ENCODE results near the gene SEC22A.
"Not testable (repeated sequence)": the region's sequence is repeated elsewhere in the genome, so short reads cannot be mapped to it uniquely, and the experiment has no call there.

The SEC22A gene

DNA sequence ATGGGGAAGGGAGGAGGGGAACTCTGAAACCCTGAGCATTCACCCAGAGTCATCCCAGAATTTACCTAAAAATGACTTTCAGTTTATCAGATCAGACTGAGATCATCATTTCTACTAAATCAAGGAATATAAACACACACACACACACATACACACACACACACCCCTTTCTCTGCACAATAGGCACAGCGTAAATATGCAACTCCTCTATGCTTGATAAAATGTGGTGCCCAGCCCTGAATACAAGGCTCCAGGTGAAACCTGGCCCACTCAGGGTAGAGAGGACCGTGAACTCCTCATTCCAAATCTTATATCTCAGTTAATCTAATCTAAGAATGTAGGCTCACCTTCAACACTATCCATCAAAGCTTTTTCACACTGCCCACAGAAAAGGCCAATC lies 31.8 kb upstream of the SEC22A start:
- DNase-seq (ENCODE audit: low read depth in 2 of 3, low spot score in 2 of 3), result no peak

DNA sequence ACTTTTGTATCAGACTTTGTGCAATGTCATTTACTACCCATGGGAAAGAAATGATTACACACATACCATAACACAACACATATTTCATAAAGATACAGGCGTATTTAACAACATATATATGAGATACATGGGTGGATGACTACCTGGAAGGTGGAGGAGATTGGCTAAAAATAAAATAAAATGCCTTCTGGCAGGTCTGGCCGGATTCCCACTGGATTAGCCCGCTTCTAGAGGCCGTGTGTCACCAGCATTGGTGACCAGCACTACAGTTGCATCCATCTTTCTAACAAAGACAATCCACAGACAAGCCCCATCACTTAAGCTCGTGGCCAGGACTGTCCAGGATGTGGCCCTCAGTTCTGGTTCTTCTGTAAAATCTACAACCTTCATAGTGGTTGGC lies 21.0 kb upstream of the SEC22A start:
- DNase-seq (ENCODE audit: low read depth in 2 of 3, low spot score in 2 of 3), result no peak

DNA sequence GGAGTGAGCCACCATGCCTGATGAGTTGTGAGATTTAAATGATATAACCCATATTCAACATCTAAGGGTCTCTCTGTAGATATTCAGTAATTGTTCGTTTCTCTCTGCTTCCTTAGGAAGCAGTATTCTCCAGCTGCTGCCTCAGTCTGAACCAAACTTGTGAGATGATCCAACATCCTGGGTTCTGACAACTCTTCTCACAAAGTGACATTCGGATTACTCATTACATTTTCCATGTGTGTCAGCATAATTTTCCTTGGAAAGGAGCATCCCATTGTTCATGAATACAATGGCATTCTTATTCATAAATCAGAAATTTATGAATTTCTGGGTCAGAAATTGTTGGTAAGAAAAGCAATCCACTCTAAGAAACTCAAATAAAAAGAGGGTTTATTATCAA lies 15.0 kb upstream of the SEC22A start:
- DNase-seq (ENCODE audit: low read depth in 2 of 3, low spot score in 2 of 3), result no peak

DNA sequence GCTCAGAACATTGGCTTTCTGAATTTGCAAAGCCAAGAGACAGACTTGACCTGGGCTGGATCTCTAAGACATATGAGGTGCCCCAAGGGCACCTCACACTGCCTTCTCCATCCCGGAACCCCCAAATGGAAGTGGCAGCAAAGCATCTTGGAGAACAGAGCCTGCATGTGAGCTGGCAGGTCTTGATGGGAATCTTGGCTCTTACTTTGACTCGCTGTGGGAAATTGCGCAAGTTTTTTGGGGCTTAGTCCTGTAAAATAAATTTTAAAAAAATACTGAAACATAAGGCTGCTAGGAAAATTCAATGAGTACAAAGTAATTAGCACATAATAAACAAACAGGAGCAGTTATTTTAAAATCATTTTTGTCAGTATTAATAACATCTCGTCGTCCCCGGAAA lies 13.7 kb upstream of the SEC22A start:
- no peak for DNase-seq (ENCODE audit: low read depth in 2 of 3, low spot score in 2 of 3)

DNA sequence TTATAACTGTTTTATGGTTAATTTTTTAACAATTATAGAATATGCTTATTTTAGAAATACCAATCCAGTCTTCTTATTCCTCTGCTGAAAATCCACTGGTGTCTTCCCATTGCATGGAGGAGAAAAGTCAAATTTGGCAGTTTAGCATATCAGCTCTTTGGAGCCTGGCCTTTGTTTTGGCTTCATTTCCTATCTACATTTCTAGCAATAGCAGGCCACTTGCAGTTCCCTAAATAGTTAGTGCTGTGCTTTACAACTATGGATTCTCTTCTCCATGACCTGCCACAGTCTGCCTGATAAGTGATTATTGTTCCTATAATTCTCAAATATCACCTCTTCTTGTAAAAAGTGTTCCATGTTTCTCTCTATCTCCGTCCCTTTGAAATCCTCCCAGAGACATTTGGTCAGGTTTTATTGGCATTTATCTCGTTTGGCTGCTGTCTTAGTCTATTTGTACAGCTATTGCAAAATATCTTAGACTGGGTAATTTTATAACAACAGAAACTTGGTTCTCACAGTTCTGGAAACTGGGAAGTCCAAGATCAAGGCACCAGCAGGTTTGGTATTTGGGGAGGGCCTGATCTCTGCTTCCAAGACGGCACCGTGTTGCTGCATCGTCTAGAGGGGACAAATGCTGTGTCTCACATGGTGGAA lies 8.2 kb upstream of the SEC22A start:
- DNase-seq (ENCODE audit: low read depth in 2 of 3, low spot score in 2 of 3), result no peak

DNA sequence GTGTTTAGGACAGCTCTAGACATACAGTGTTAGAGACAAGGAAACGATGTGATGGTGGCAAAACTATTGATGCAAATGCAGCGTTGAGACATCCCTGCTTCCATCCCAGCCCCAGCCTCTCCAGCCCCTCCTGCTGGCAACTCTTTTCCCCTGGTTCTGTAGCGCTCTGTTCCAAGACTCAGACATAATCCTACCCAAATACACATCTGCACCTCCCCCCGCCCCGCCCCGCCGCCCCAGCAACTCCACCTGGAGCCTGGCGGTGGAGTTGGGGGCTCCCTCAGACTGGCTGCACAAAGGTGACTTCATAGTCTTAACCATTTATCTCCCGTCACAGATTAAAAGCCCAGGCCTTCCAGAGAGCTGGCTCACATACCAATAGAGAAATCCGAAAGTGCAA lies 7.2 kb upstream of the SEC22A start:
- DNase-seq (ENCODE audit: low read depth in 2 of 3, low spot score in 2 of 3), result no peak

DNA sequence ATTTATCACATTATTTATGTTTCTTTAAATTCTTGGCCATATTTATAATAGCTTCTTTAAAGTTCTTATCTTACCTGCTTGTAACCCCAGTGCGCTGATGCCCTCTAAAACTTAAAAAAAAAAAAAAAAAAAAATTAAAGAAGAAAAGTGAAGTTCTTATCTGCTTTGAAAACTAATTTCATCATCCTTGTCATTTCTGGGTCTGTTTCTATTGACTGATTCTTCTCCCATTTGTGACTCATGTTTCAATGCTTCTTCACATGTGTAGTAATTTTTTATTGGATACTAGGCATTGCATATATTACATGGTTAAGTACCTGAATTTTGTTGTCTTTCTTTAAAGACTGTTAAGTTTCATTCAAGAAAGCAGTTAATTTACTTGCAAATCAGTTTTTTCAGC lies 3.4 kb upstream of the SEC22A start:
- no peak for DNase-seq (ENCODE audit: low read depth in 2 of 3, low spot score in 2 of 3)

DNA sequence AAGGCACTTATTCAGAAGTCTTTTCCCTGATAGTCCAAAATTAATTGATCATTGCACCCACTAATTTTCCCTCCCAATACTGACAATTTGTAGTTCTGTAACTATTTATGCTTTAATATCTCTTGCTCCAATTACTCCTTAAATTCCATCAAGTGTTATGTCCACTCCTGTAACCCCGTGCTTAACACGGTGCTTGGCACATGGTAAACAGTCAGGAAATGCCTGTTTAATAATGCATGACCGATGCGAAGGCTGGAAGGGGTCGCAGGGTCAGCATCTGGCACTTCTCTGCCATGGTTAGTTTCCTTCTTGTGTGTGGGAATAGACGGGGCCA lies 553 bp upstream of the SEC22A start:
- DNase-seq (ENCODE audit: low read depth in 2 of 3, low spot score in 2 of 3), result no peak

DNA sequence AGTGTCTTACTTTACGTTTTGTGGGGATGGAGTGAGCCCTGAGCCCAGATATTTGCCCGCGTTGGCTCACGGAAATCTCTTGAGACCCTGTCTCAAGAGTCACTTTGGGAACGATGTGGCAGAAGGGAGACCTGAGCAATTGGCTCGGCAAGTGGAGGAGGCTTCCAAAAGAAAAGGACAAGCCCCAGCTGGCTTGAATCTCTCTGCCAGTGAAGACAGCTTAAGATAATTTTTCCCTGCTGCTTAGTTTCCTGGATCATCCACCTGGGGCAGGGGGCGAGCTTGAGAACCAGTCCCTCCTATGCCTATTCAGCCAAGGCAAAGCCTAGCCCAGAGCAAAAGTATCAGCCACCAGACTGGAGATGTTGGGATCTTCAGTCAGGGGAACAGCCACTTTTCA lies 708 bp downstream of the SEC22A start:
- DNase-seq (ENCODE audit: low read depth in 2 of 3, low spot score in 2 of 3), result no peak

DNA sequence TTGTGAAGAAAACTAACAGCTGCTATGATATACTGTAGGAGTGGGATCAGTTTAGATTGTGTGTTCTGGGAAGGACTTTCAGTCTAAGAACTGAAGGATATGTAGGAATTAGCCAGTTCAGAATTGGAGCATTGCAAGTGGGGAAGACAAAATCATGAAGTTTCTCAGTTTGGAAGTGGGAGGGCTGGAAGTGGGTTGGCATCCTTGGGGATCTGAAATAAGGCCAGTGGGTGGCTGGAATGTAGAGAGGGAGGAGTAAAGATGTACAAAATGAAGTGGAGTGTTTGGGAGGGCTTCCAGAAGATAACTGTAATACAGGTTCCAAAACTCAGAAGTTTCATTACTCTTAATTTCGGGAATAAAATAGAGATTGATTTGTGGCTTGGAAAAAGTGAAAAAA lies 17.2 kb downstream of the SEC22A start:
- no peak for DNase-seq (ENCODE audit: low read depth in 2 of 3, low spot score in 2 of 3)

DNA sequence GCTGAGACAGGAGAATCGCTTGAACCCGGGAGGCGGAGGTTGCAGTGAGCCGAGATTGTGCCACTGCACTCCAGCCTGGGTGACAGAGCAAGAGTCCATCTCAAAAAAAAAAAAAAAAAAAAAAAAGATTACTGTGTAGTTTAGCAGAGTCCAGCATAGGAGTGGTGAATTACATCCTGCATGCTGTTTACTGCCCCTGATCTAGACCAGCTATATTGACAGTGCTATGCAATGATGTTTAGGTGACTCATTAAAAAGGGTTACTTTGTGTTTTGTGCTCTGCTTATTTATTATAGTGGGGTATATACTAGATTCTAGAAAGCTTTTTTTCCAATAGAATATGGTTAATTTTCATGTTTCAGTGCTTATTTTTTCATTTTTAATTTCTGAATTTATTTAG lies 19.6 kb downstream of the SEC22A start:
- DNase-seq (ENCODE audit: low read depth in 2 of 3, low spot score in 2 of 3), result not testable (repeated sequence)

DNA sequence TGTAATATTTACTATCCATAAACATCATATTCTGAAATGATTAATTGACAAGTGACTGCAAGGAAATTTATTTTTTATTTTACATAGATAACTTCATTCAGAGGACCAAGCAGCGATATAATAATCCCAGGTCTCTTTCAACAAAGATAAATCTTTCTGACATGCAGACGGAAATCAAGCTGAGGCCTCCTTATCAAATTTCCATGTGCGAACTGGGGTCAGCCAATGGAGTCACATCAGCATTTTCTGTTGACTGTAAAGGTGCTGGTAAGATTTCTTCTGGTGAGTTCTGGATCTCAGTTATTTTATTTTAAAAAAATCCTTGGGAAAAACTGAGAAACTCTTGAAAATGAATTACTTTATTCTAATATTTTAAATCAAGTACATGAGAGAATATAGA lies 23.3 kb downstream of the SEC22A start:
- no peak for DNase-seq (ENCODE audit: low read depth in 2 of 3, low spot score in 2 of 3)

DNA sequence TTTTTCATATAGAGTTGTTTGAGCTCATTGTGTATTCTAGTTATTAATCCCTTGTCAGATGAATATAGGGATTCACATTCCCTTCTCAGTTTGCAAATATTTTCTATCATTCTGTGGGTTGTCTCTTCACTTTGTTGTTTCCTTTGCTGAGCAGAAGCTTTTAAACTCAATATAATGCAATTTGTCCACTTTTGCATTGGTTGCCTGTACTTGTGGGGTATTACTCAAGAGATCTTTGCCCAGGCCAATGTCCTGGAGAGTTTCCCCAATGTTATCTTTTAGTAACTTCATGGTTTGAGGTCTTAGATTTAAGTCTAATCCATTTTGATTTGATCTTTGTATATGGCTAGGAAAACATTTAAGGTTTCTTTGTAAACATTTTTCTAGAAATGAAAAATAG lies 24.8 kb downstream of the SEC22A start:
- DNase-seq (ENCODE audit: low read depth in 2 of 3, low spot score in 2 of 3), result no peak

DNA sequence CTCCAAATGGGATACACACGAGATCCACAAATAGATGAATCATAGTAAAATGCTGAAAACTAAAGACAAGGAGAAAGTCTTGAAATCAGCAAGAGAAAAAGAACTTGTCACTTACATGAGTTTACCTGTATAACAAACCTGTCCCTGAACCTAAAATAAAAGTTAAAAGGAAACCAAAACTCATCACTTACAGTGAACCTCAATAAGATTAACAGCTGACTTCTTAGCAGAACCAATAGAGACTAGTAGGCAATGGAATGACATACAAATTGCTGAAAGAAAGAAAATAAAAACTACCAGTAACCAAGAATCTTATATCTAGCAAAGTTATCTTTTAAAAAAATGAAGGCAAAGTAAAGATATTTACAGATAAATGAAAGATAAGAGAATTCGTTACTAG lies 27.4 kb downstream of the SEC22A start:
- DNase-seq (ENCODE audit: low read depth in 2 of 3, low spot score in 2 of 3), result no peak

DNA sequence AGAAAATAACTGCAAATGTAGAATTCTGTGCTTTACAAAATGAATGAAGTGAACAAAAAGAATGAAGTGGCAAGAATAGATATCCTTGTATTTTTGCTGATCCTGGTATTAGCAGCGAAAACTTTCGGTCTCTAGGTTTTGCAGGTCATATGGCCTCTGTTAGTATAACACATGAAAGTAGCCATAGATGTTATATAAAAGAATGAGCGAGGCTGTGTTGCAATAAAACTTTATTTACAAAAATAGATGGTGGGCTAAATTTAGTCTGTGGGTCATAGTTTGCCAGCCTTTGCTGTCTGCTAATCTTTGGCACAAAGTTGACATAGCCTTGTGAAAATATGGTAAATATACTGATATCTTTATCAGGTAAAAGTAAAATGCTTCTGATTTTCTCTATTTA lies 35.2 kb downstream of the SEC22A start:
- DNase-seq (ENCODE audit: low read depth in 2 of 3, low spot score in 2 of 3), result no peak

DNA sequence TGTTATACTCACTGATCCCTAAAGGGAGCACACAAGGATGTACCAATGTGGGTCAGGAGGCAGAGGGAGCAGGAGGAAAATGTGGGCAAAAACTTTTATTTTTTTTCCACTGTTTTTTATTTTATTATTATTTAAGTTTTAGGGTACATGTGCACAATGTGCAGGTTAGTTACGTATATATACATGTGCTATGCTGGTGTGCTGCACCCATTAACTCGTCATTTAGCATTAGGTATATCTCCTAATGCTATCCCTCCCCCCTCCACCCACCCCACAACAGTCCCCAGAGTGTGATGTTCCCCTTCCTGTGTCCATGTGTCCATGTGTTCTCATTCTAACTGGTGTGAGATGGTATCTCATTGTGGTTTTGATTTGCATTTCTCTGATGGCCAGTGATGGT lies 37.4 kb downstream of the SEC22A start:
- not testable (repeated sequence) for DNase-seq (ENCODE audit: low read depth in 2 of 3, low spot score in 2 of 3)

DNA sequence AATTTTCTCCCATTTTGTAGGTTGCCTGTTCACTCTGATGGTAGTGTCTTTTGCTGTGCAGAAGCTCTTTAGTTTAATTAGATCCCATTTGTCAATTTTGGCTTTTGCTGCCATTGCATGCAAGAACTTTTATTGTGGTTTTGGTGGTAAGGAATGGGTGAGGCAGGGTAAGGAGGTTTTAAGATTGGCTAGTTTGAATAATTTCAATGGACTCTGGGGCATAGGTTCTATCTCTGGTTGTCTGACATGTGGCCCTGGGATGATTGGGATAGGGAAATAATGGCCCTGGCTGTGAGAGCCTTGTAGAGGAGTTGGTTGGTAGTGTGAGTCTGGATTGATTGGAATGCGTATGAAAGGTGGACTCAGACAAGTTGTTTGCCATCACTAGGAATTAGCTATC lies 38.0 kb downstream of the SEC22A start:
- no peak for DNase-seq (ENCODE audit: low read depth in 2 of 3, low spot score in 2 of 3)

DNA sequence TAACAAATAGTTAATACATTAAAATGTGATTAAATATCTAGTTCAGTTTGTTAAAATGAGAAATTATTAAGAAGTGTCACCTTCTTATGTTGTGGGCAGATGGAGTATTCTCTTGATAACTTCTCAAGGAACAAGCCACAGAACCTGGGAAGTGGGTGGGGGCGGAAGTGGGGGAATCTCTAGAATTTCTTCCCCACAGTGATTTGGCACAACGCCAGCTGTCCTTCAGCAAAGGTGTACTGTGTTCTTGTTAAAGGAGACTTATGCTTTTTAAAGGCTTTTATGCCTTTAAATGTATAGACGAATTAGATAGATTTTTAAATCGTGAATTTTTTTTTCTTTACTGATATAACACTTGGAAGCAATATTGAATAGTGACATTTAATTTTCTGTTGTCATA lies 42.4 kb downstream of the SEC22A start:
- no peak for DNase-seq (ENCODE audit: low read depth in 2 of 3, low spot score in 2 of 3)

DNA sequence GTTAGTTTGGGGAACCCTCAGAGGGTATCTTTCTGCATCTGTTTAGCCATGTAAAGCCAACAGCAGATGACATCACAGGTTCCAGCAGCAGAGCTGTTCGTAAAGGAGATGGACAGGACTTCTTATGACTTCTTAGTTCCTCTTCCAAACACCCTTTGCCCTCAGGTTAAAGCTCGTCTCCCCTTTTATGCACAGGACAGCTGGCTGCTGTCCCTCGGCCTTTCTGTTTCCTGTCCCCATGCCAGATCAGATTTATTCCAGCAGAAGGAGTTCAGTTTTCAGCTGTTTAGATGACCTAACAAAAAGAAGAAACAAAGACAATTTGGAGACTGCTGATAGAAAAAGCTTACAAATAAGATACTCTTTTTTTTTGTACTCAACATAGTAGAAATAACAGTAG lies 45.1 kb downstream of the SEC22A start:
- DNase-seq (ENCODE audit: low read depth in 2 of 3, low spot score in 2 of 3), result no peak

DNA sequence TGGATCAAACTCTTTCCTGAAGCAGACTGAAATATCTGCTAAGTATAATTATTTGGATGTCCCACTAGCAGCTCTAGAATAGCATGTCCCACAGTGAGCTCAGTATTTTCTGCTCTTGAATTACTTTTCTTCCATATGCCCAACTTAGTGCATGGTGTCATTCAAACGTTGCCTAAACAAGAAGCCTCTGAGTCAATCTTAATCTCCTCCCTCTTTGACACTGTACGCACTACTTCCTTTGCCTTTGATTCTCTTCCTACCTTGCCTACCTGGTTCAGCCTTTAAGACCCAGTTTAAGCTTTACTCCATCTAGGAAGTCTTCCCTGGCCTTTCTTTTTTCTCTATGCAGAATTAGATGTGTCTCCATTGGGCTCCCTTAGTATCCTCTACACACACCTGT lies 54.5 kb downstream of the SEC22A start:
- DNase-seq (ENCODE audit: low read depth in 2 of 3, low spot score in 2 of 3), result no peak

DNA sequence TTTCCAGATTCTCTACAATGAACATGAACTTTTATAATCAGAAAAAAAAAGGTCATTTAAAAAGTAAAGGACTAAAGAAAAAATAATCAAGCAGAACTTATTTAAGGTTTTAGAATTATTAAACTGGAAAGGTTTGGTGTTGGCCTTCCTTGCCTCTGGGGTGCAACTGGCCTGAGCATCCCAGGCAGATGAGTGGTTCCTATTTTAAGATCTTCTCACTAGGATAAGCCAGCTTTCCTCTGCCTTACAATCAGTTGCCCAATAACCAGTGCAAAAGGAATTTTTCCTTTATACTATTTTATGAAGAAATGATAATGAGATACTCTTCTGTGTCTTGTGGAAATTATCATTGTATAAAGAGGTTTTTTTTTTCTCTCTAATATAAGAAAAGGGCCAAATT lies 56.6 kb downstream of the SEC22A start:
- no peak for DNase-seq (ENCODE audit: low read depth in 2 of 3, low spot score in 2 of 3)

DNA sequence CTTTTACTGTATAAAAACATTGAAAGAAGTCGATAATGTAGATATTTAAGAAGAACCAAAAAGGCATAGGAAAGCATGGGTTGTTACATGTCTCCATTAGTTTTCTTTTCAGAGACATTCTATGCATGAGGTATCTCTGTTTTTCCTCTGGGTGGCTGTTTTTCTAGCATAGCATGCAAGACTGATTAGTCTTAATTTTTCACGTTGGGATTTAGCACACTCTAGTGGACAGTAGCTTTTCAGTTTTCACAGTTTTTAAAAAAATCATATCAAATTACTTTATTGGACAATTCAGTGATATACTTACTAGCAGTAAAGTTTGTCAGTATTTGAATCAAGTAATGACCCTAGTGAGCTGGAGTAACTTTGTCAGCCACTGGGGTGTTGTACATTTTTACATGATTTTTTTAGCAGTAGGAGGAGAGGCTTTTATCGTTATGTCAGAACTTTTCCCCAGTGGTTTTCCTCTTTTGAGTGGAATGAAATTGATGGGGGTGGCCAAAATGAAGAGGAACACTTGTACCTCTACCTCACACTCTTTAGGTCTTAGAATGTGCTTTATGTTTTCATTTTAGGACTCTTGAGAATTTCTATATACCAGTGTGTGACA lies 57.2 kb downstream of the SEC22A start:
- DNase-seq (ENCODE audit: low read depth in 2 of 3, low spot score in 2 of 3), result no peak

DNA sequence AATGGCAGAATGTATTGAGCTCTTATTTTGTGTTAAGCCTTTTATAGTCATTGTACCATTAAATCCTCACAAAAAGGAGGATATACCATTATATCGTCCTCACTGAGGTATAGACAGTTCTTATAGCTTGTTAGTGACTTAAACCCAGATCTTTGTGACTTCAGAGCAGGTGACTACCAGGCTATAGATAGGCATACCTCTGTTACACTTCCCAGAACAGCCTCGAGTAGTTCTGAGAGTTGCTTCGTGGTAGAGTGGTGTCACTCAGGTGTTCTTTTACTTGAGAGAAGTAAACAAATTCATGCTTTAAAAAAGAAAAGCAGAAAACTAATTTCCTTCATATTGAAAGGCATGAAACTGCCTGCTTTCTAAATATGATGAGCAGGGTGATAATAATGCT lies 59.9 kb downstream of the SEC22A start:
- no peak for DNase-seq (ENCODE audit: low read depth in 2 of 3, low spot score in 2 of 3)

DNA sequence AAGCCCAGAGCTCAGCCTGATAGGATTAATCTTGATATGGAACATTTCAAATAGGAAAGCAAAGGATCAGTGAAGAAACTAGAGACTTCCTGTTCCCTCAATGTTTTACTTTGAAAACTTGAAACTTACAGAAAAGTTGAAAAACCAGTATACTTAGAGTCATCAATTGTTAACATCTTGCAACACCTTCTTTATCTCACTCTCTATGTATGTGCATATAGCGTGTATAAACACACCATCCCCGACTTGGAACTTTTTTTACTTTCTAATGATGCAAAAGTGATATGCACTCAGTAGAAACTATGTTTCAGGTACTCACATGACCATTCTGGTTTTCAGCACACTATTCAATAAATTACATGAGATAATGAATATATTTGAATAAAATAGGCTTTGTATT lies 60.5 kb downstream of the SEC22A start:
- no peak for DNase-seq (ENCODE audit: low read depth in 2 of 3, low spot score in 2 of 3)
